Measurements from ENCODE around the gene SLC25A24. TPM values are rescaled to one million over a fixed set of nuclear protein-coding genes. Genes with fewer than 3 reads are reported as not detected.

Gene SLC25A24
- total RNA-seq, 1 donor from 2014 or later: 46.9 TPM

DNA sequence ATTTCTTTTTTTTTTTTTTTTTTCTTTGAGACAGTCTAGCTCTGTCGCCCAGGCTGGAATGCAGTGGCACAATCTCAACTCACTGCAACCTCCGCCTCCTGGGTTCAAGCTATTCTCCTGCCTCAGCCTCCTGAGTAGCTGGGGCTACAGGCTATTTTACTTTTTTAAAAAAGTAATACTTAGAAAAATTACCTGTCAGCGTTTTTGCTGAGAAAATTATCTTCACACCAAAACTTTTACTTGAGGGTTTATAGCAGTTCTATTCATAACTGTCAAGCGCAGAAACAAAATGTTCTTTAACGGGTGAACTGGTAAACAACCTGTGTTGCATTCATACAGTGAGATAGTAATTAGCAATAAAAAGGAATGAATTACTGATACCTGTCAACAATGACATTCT lies 1.5 kb upstream of the SLC25A24 start:
- Mint-ChIP-seq H3K4me1 (ENCODE audit: low read depth) (peaks cover 17% of the 10 kb centered on the region), H3K9me3 (ENCODE audit: low read depth) (peaks cover 8% of the 10 kb centered on the region), H3K4me3 (ENCODE audit: low read depth) (no peak overlapping the region), H3K27me3 (peaks cover 5% of the 10 kb centered on the region), H3K36me3 (ENCODE audit: insufficient read depth) (peaks cover 13% of the 10 kb centered on the region), H3K27ac (no peak overlapping the region)
- no peak for DNase-seq (ENCODE audit: low spot score, unreplicated experiment)
- TF ChIP-seq, protein P1, sequence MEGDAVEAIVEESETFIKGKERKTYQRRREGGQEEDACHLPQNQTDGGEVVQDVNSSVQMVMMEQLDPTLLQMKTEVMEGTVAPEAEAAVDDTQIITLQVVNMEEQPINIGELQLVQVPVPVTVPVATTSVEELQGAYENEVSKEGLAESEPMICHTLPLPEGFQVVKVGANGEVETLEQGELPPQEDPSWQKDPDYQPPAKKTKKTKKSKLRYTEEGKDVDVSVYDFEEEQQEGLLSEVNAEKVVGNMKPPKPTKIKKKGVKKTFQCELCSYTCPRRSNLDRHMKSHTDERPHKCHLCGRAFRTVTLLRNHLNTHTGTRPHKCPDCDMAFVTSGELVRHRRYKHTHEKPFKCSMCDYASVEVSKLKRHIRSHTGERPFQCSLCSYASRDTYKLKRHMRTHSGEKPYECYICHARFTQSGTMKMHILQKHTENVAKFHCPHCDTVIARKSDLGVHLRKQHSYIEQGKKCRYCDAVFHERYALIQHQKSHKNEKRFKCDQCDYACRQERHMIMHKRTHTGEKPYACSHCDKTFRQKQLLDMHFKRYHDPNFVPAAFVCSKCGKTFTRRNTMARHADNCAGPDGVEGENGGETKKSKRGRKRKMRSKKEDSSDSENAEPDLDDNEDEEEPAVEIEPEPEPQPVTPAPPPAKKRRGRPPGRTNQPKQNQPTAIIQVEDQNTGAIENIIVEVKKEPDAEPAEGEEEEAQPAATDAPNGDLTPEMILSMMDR (IDR thresholded peaks at IDR 0.05; ENCODE audit: unreplicated experiment): no peak

DNA sequence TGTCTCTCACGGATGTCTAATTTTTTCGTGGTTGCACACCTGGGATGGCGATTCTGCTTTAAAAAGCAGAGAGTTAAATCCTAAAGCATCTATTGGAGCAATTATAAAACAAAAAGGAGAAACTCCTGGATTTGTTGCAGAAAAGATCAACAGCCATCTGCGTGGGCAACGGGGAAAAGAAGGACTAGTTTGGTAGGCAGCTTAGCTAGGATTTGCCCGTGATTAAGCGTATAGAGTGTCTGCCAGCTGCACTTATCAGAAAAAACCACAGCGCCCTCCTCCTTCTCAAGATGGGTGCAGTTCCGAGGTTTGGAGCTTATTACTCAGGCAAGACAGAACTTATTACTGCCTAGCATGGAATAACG lies 526 bp upstream of the SLC25A24 start:
- no peak for DNase-seq (ENCODE audit: low spot score, unreplicated experiment)
- H3K36me3 Mint-ChIP-seq (ENCODE audit: insufficient read depth): peaks cover 18% of the 10 kb centered on the region
- H3K27ac Mint-ChIP-seq: peak overlapping the region; percentile 96
- peaks cover 8% of the 10 kb centered on the region for H3K9me3 Mint-ChIP-seq (ENCODE audit: low read depth)
- H3K27me3 Mint-ChIP-seq: peaks cover 5% of the 10 kb centered on the region
- TF ChIP-seq, protein P1 (IDR thresholded peaks at IDR 0.05; ENCODE audit: unreplicated experiment): peak; percentile 16
- peak overlapping the region; percentile 92 for H3K4me3 Mint-ChIP-seq (ENCODE audit: low read depth)
- peaks cover 17% of the 10 kb centered on the region for H3K4me1 Mint-ChIP-seq (ENCODE audit: low read depth)

DNA sequence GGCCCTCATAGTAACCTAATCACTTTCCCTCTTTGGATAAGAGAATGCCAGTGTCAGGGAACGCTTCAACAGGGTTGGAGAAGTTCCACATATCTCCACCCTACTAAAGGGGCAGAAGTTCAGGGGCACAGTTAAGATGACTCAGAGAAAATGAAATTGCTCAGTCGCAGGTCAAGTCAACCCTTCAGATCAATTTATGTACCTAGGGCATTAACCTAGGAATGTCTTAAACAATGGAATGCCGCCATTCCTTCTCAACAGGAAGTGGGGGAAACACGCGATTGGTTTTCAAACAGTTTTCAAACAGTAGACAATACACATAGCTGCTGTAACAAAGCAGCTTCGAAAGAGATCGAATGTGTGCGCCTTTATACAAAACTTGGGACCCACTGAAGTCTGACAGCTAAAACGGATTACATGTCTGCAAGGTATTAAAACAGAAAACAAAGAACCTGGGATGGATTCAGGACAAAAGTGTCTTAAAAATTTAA lies 897 bp downstream of the SLC25A24 start:
- Mint-ChIP-seq H3K27me3 (peaks cover 5% of the 10 kb centered on the region), H3K4me3 (ENCODE audit: low read depth) (peak overlapping the region; percentile 92), H3K27ac (peak overlapping the region; percentile 99), H3K36me3 (ENCODE audit: insufficient read depth) (peaks cover 26% of the 10 kb centered on the region), H3K4me1 (ENCODE audit: low read depth) (peaks cover 17% of the 10 kb centered on the region), H3K9me3 (ENCODE audit: low read depth) (peaks cover 9% of the 10 kb centered on the region)
- TF ChIP-seq, protein P1 (IDR thresholded peaks at IDR 0.05; ENCODE audit: unreplicated experiment): no peak
- no peak for DNase-seq (ENCODE audit: low spot score, unreplicated experiment)

DNA sequence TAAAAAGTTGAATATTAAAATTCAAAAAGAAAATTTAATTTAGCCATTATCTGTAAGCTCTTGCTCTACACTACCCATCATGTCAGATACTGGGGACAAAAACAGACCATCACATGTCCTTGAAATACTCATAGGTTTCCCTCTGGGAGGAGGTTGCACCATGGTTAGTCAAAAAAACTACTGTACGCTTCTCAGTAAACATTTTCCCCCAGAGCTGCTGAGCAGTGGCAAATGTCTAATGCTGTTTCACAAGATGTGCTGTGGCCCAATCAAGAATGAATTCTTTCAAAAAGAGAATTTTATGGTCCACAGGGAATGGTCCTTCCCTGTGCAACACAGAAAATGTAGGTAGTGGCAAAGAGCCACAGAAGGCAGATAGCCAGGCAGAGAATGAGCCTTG lies 6.1 kb downstream of the SLC25A24 start:
- H3K36me3 Mint-ChIP-seq (ENCODE audit: insufficient read depth): peaks cover 68% of the 10 kb centered on the region

DNA sequence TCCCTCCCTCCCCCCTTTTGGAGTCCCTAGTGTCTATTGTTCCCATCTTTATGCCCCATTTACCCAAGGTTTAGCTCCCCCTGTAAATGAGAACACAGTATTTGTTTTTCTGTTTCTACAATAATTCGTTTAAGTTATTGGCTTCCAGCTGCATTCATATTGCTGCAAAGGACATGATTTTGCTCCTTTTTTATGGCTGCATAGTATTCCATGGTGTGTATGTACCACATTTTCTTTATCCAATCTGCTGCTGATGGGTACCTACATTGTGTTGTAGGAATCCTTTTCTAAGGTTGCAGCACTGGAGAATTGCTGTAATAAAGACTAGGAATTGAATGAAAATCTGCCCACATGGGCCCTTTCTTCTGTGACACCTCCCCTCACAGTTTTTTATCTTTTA lies 6.8 kb downstream of the SLC25A24 start:
- Mint-ChIP-seq H3K36me3 (ENCODE audit: insufficient read depth) (peaks cover 74% of the 10 kb centered on the region), H3K9me3 (ENCODE audit: low read depth) (peaks cover 22% of the 10 kb centered on the region), H3K4me1 (ENCODE audit: low read depth) (peaks cover 4% of the 10 kb centered on the region), H3K27ac (no peak overlapping the region), H3K4me3 (ENCODE audit: low read depth) (no peak overlapping the region), H3K27me3 (no peaks in the 10 kb centered on the region)
- DNase-seq (ENCODE audit: low spot score, unreplicated experiment): no peak
- TF ChIP-seq, protein P1 (IDR thresholded peaks at IDR 0.05; ENCODE audit: unreplicated experiment): no peak

More for the DNA sequence above, 6.1 kb downstream of the SLC25A24 start:
- H3K27ac Mint-ChIP-seq: no peak overlapping the region
- H3K4me1 Mint-ChIP-seq (ENCODE audit: low read depth): peaks cover 10% of the 10 kb centered on the region
- peaks cover 14% of the 10 kb centered on the region for H3K9me3 Mint-ChIP-seq (ENCODE audit: low read depth)
- H3K4me3 Mint-ChIP-seq (ENCODE audit: low read depth): no peak overlapping the region
- no peaks in the 10 kb centered on the region for H3K27me3 Mint-ChIP-seq
- no peak for DNase-seq (ENCODE audit: low spot score, unreplicated experiment)
- TF ChIP-seq, protein P1 (IDR thresholded peaks at IDR 0.05; ENCODE audit: unreplicated experiment): no peak

Measured in progenitor cell of endocrine pancreas (in vitro differentiated cells).